OCI-M2 (cell line): ENCODE measurements around the gene MMP14.

Source experiments
- DNase-seq: peaks from one replicate; lab custom pipeline; 2025; ENCODE audit not compliant: unreplicated experiment; lab: John Stamatoyannopoulos, UW

The MMP14 gene

DNA sequence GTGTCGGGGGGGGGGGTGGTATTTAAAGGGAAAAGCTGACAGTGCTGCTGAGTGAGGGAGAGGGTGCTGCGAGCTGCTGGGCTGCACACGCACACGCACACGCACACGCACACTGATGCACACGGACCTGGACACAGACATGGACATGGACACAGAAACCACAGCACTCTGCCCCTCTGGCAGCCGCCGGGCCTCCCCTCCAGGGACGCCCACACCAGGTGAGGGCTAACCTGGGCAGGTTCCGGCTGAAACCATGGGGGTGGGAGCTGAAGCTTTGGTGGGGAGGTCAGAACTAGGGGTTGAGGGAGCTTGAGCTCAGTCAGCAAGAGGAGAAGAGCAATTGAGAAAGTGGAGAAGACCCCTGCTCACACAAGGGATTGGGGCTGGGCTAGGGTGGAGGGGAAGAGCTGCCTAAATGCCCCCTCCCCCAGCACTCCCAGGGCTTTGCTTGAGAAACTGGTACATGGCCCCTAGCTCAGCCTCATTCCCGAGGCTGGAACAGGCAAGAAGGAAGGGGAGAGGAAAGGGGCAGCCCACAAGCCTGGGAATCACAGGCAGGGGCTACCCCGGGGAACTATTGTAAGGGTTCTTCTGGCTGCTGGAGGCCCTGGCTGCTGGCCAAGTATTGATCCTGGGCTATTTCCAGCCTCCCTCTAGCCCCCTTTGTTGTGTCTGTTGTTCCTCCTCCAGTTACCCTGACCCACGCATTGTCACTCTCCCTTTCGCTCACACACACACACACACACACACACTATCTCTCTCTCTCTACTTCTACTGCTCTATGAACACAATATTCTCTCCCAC is 47.0 kb downstream of the MMP14 start, which contains the start of gene REM2:
REM2 (plus strand) TSS at position 50 of the 804 bp plus-strand sequence; CDS start at position 116, 66 bp downstream.
- no peak for DNase-seq

DNA sequence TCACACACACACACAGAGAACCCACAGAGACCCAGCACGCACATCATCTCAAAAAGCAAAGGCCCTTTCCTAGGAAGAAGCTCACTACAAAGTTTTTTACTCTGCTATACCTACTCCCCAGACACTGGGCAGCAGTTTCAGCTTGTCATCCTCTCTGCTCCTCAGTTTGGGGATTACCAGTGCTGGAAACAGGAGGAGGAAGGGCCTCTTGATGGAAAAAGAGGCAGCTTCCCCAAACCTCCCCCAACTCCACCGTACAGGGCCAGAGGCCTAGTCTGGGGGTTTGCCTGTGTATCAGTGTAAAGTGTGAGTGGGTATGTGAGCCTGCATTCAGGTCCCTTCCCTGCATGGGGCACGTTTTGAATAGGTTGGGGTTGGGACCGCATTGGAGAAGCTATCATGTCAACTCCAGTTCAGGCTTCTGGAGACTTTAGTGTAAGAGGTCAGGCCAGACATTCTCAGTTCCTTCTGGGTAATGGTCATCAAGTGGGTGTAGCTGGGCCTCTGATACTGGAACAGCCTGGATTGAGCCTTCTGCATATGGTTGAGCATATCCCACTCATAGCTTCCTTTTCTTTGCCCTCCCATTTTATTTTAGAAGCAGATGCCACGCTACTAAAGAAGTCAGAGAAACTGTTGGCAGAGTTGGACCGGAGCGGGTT is 47.8 kb downstream of the MMP14 start:
- DNase-seq, result no peak

DNA sequence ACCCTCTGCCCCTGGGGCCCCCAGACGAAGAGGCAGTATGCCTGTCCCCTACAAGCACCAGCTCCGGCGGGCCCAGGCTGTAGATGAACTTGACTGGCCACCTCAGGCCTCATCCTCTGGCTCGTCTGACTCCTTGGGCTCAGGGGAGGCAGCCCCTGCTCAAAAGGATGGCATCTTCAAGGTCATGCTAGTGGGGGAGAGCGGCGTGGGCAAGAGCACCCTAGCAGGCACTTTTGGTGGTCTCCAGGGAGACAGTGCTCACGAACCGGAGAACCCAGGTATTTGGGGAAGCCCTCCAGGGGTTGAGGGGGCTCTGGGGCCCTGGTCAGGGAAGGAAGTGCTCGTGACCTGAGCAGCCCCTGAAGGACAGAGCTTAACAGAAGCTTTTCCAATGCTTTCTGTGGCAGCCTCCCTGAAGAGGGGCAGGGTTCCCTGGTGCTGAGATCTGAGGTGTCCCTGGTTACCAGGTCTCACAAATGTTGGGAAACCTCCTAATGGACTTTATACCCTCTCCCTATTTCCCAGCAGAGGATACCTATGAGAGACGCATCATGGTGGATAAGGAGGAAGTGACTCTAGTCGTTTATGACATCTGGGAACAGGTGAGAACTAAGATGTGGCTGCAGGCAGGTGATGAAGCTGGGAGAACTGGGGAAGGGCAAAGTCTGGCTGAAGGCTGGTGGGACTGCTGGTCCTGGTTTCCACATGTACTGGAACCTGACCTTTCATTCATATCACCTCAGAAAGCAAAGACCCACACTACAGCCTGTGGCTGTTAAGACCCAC is 48.5 kb downstream of the MMP14 start:
- no peak for DNase-seq

DNA sequence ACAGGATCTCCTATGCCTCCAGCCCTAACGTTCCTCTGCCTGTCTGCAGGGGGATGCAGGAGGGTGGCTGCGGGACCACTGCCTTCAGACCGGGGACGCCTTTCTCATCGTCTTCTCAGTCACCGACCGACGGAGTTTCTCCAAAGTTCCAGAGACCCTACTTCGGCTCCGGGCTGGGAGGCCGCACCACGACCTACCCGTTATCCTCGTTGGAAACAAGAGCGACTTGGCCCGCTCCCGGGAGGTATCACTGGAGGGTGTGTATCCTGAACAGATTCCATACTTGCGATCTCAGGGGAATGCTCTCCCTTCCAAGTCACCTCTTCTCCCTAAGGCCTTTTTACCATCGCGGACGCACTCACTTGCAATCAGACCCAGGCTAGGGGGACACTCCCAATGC is 49.6 kb downstream of the MMP14 start:
- no peak for DNase-seq

DNA sequence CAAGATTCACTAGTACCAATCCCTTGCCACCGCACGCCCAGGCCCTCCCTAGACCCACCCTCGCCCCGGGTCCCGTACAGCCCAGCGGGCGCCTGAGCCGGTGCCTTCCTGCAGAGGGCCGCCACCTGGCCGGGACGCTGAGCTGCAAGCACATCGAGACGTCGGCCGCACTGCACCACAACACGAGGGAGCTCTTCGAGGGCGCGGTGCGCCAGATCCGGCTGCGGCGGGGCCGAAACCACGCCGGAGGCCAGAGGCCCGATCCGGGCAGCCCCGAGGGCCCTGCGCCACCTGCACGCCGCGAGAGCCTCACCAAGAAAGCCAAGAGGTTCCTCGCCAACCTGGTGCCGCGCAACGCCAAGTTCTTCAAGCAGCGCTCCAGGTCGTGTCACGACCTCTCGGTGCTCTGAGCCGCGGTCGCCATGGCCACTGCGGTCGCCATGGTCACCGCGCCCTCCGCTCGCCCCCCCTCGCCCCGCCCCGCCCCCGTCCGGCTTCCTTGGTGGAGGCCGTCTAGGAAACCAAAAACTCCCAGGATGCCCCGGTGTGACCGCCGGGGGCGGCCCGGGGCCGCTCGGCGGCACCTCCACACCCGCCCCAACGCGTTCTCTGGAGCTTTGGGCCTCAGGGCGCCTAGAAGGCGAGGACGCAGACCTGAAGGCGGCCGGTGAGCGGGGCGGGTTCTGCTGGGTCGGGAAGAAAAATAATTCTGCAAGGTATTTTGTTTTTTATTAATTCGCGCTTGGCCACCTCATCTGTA is 50.3 kb downstream of the MMP14 start:
- DNase-seq, result peak; percentile 49

DNA sequence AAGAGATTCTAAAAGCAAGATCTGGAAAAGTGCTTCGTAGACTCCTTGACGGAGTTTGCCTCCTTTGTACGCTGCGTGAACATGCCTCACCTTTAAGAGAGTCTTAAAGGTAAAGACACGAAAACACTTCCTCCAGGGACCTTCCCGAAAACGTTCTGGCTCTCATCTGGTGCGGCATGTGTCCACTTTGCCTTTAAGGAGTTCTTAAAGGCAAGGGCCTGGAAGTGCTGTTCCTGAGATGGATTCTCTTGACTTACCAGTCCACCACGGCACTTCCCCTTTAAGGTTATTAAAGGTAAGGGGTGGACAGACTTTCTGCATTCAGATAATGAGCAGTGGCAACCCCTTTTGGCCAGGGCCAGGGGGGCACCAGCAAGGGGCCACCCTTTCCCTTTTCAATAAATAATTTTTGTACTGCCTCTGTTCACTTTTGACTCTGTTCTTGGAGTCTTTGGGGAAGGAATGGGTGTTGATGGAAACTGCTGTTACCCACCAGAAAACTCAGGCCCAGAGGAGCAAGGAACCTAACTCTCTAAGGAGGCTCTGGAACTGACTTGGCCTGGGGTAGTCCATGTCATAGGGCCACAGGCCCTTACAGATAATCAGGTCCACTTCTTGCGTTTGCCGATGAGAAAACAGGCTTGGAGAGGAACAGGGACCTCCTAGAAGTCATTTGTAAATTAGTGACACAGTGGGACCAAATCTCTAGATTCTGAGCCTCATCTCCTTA is 51.0 kb downstream of the MMP14 start:
- DNase-seq, result peak; percentile 71

DNA sequence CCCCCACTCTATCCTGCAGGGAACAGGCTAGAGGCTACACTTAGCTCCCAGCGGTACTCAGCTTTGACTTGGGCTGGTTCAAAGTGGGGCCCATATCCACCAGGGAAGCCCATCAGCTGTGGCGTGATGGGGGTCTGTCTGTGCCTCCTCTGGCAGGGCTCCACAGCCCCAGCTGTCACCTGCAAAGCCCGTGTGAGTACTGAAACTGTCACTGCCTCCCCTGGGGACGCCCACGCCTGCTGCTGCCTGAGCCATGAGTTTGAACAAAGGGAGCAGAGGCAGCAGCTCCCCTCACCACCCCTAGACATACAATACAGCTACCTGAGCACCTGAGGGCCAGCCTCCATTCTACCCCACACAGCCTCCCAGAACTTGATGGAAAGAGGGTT is 51.6 kb downstream of the MMP14 start:
- no peak for DNase-seq

DNA sequence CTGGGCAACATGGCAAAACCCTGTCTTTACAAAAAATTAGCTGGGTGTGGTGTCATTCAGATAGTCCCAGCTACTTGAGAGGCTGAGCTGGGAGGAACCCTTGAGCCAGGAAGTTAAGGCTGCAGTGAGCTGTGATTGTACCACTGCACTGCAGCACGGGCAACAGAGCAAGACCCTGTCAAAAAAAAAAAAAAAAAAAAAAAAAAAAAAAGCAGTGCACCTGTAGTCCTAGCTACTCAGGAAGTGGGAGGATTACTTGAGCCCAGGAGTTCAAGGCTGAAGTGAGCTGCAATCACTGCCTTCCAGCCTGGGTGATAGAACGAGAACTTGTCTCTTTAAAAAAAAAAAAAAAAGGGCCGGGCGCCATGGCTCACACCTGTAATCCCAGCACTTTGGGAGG is 52.3 kb downstream of the MMP14 start:
- DNase-seq, result no peak

DNA sequence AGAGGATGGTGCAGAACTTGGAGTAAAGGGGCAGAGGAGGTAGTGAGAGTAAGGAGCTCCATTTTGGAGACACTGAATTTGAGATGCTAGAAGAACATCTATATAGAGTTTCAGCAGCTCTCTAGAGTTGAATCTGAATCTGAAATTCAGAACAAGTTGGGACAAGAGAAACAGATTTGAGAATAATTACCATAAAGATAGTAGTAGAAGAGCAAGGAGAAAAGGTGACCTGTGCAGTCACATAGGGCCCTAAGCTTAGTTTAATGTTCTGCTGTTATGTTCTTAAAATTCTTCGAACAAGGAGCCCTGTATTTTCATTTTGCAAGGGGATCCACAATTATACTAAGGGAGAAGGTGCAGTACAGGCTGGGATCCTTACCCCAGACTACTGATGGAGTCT is 54.0 kb downstream of the MMP14 start:
- no peak for DNase-seq

DNA sequence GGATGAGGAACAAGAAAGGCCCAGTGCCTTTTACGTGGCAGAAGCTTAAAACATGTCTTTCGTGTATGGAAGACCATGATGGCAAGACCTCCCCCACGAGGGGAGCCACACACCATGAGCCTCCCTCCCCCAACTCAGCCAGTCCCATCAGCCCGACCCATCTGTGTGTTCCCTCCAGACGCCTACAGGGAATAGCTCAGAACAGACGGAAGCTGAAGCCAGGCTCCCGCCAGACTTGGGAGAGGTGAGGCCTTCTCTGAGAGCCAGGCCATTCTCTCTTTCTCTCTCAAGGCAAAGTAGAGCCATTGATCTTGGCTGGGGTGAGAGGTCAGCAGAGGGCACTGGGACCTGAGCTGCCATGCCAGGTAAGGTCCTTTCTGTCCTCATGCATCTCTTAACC is 56.1 kb downstream of the MMP14 start:
- DNase-seq, result no peak

DNA sequence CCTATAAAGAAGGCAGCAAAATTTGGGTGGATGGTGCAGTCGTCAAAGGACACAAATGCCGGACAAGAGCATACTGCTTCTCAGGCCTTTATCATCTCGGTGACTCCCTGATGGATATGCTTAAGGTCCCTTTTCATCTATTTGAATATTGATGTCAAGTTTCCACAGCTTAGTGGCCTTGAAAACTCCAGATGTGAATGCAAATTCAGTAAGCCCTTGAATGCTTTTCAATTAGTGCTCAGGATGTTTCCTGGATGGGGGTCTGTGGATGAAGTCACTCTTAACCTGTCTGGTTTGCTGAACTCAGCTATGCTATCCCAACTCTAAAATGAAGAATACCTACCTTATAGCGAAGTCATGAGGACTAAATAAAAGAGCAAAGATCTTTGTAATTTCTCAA is 57.3 kb downstream of the MMP14 start:
- no peak for DNase-seq

DNA sequence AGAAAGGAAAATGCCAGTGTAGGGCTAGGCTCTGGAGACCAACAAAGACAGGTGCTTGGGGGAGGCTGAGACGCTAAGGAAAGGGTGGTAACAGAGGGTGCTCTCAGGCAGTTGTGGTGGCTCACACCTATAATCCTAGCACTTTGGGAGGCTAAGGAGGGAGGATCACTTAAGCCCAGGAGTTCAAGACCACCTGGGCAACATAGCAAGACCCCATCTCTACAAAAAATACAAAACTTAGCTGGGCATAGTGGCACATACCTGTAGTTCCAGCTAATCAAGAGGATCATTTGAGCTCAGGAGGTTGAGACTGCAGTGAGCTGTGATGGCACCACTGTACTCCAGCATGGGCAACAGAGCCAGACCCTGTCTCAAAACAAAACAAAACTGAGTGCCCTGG is 59.0 kb downstream of the MMP14 start:
- no peak for DNase-seq

DNA sequence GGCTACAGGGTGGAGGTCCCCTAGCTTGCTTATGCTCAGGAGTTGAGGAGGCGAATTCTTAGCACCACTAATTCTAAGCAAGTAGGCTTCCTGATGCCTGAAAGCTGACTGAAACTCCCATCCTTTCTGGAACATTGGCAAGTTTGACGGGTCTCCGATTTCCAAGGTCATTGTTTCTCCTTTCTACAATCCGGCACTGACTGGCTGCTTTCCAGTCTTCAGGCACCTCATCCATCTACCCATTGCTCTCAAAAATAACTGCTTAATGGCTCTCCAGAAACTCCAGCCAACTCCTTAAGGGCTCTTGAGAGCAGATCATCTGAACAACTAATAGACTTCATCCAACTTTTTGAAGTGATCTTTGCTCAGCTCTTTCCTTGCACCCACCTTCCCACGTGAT is 60.0 kb downstream of the MMP14 start:
- no peak for DNase-seq

DNA sequence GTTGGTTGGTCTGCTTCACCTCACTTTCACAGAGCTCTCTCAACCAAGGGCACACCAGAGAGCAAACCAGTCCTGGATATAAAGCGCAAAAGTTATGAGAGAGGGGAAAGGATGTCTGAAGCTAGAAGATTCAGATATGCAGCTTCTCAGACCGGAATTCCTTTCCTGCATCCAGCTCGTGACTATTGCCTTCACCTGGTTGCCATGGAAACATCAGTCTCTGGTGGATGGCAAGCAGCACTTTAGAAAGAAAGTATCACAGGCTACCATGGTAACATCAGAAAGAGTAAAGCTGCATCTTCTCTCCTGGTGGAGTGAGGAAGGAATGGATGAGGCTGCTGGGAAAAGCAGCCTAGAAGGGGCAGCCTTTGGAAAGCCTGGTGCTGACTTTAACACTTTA is 60.4 kb downstream of the MMP14 start:
- no peak for DNase-seq

DNA sequence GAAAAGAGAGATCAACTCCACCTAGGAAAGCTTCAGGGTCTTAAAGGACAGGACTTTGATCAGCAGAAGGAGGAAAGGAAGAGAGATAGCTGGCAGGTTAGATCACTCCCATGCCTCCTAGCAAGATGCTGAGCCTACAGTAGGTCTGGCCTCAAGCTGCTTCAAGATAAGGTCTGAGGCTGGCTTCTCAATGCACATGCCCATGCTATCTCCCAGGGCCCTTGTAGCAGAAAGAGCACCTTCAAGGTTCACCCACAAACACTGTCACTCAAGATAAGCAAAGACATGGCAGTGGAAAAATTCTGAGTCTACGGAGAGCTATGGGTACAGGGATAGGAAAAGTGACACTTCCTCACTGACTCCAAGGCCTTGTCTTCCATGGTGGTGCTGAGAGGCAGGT is 61.0 kb downstream of the MMP14 start:
- peak; percentile 68 for DNase-seq
